ENCODE results near the gene SYCE3. TPM values are rescaled to one million over a fixed set of nuclear protein-coding genes. Genes with fewer than 3 reads are reported as not detected.

SYCE3 gene
- total and polyA plus RNA-seq, 8 donors, result 0.45 to 0.80 (median 0.63) TPM; not detected in 5

- no peaks in the 10 kb centered on the region for H3K36me3 ChIP-seq
- intact Hi-C loops (cut with DNase I), result no loop called here
Measured at GRCh38 chr22:50531962-50532674, 30.6 kb downstream of the SYCE3 start.

GRCh38 chr22:50531546-50531961 lies 31.2 kb downstream of the SYCE3 start:
- no peaks in the 10 kb centered on the region for H3K9me3 ChIP-seq
- TF ChIP-seq, protein P1, sequence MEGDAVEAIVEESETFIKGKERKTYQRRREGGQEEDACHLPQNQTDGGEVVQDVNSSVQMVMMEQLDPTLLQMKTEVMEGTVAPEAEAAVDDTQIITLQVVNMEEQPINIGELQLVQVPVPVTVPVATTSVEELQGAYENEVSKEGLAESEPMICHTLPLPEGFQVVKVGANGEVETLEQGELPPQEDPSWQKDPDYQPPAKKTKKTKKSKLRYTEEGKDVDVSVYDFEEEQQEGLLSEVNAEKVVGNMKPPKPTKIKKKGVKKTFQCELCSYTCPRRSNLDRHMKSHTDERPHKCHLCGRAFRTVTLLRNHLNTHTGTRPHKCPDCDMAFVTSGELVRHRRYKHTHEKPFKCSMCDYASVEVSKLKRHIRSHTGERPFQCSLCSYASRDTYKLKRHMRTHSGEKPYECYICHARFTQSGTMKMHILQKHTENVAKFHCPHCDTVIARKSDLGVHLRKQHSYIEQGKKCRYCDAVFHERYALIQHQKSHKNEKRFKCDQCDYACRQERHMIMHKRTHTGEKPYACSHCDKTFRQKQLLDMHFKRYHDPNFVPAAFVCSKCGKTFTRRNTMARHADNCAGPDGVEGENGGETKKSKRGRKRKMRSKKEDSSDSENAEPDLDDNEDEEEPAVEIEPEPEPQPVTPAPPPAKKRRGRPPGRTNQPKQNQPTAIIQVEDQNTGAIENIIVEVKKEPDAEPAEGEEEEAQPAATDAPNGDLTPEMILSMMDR (IDR thresholded peaks at IDR 0.05), result no peak
- WGBS, 2 donors, result 1 to 3% methylated on average over 20 to 44 of the region's 44 CpGs
- peaks cover 0 to 20% (median 15%) of the 10 kb centered on the region in 3 donors for H3K4me1 ChIP-seq
- DNase-seq (peak in 3 of 6 donors; percentile 65 to 82 (median 82)), FAIRE-seq (no peak), ATAC-seq (peak; percentile 32 to 52 (median 37))
- no peaks in the 10 kb centered on the region for H3K36me3 ChIP-seq
- intact Hi-C loops (cut with DNase I), result no loop called here
- peaks cover 0 to 9% (median 0%) of the 10 kb centered on the region in 4 donors for H3K27me3 ChIP-seq
- peak overlapping the region; percentile 65 to 94 (median 84) for H3K27ac ChIP-seq
- H3K4me3 ChIP-seq, result peak overlapping the region; percentile 23 to 60 (median 47)

More at GRCh38 chr22:50531962-50532674, 30.6 kb downstream of the SYCE3 start:
- TF ChIP-seq, protein P1 (IDR thresholded peaks at IDR 0.05), result no peak
- peak overlapping the region; percentile 65 to 94 (median 84) for H3K27ac ChIP-seq
- 2 to 3% methylated on average over 54 to 56 of the region's 56 CpGs for WGBS, 2 donors
- peaks cover 0 to 20% (median 15%) of the 10 kb centered on the region in 3 donors for H3K4me1 ChIP-seq
- ATAC-seq (peak; percentile 58 to 67 (median 64)), FAIRE-seq (no peak), DNase-seq (peak; percentile 67 to 90 (median 80))
- no peaks in the 10 kb centered on the region for H3K9me3 ChIP-seq
- peaks cover 0 to 9% (median 0%) of the 10 kb centered on the region in 4 donors for H3K27me3 ChIP-seq
- peak overlapping the region; percentile 23 to 60 (median 47) for H3K4me3 ChIP-seq

- FAIRE-seq (no peak), DNase-seq (peak; percentile 61 to 90 (median 82)), ATAC-seq (peak; percentile 46 to 71 (median 54))
- Histone ChIP-seq H3K27me3 (peaks cover 0 to 9% (median 0%) of the 10 kb centered on the region in 4 donors), H3K27ac (peak overlapping the region; percentile 65 to 94 (median 84)), H3K4me1 (peaks cover 0 to 20% (median 15%) of the 10 kb centered on the region in 3 donors), H3K36me3 (no peaks in the 10 kb centered on the region), H3K4me3 (peak overlapping the region; percentile 23 to 60 (median 47)), H3K9me3 (no peaks in the 10 kb centered on the region)
- TF ChIP-seq, protein P1 (IDR thresholded peaks at IDR 0.05), result no peak
- WGBS, 2 donors, result 4 to 5% methylated on average over 46 to 53 of the region's 53 CpGs
- intact Hi-C loops (cut with DNase I), result no loop called here
Measured at GRCh38 chr22:50530877-50531545, 31.7 kb downstream of the SYCE3 start.

DNA sequence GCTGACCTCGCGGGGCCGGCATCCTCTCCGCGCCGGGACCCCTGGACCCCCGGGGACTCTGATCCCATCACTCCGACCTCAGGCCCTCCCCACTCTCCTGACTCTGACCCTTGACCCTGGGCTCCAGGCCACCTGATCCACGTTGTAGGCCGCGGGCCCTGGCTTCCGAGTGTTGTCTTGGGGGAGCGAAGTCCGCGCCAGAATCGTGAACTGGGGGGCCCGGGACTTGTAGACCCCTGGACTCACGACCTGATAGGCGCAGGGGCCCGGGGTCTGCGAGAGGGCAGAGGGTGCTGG lies 32.2 kb downstream of the SYCE3 start:
- Histone ChIP-seq H3K27me3 (peaks cover 0 to 9% (median 0%) of the 10 kb centered on the region in 4 donors), H3K27ac (peak overlapping the region; percentile 65 to 94 (median 84)), H3K4me3 (peak overlapping the region; percentile 10 to 60 (median 34)), H3K9me3 (no peaks in the 10 kb centered on the region), H3K4me1 (peaks cover 0 to 20% (median 15%) of the 10 kb centered on the region in 3 donors), H3K36me3 (no peaks in the 10 kb centered on the region)
- peak in 1 of 6 donors; percentile 44 for DNase-seq
- TF ChIP-seq, protein P1 (IDR thresholded peaks at IDR 0.05), result no peak
- no peak for FAIRE-seq
- intact Hi-C loops (cut with DNase I), result no loop called here
- ATAC-seq, result peak in 2 of 4 donors; percentile 0
- WGBS, 2 donors, result 6% methylated on average over 17 to 21 of the region's 21 CpGs

All from pancreas (tissue), 10 donors.